GM12865 (cell line): ENCODE measurements around the gene CPO.

Source experiments
- DNase-seq: peaks from one replicate; pipeline ENCODE4 v3.0.0; 2010; ENCODE audit warnings: low read depth
- H3K4me3 ChIP-seq: 2 replicates; pipeline ENCODE4 v1.5.1; 2011; ENCODE audit warnings: mild to moderate bottlenecking, low read depth, low read length, control low read depth
- CTCF ChIP-seq: IDR thresholded peaks from 2 replicates; pipeline ENCODE4 v1.5.1; 2011; ENCODE audit warnings: low read length, control low read depth, low read depth, inconsistent platforms; ENCODE audit not compliant: insufficient read depth; ENCODE audit errors: missing control alignments

CPO gene

DNA sequence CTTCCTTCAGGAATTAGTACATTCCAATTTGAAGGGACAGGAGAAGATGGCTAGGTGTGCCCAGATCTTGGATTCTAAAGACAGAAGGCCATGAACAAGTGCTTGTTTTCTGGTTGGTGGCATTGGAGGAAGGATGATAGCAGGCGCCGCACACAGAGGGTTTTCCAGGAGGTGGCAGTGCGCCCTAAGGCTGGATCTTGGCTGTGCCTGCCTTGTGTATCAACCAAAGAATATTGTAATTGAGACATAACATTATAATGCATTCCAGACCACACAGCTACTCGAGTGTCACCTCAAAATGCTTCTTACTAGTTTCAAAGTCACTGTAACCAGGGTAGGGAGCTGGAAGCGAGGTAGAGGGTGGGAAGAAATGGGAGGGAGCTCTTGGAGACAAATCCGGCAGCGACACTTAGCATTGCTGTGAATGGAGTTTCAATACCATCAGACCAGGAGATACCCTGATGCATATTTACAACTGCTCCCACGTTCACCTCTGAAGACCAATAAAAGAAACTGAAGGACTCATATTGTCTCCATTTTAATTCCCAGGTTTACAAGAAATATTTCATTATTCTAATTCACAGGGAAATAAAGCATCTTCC lies 42.5 kb downstream of the CPO start:
- peak; percentile 35 for DNase-seq
- H3K4me3 ChIP-seq = no peak overlapping the region
- peak; percentile 56 for TF ChIP-seq CTCF

DNA sequence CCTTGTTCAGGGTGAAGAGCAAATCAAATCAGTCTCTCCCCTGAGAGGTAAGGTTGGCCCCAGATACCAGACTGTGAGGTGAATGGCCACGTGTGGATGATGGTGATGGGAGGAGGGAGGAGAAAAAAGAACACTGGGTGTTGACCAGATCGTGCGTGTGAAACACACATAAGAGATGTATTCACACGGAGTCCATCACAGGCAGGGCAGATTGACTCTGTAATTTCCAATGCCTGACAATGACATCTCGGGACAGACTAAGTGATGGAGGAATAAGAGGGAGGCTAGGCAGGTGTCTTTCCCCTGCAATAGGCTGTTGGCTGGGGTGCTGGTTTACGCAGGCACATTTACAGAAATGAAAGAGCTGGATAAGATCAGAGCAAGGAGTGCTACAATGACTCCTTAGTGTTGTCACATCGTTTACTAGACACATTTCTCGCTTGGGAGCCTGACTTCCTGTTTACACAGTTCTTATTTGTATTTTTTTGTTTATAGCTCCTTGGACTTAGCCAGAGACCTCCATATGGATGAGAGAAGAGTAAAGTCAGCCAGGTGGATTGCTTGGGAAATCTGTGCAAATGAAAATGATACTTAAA lies 43.1 kb downstream of the CPO start:
- H3K4me3 ChIP-seq = no peak overlapping the region
- DNase-seq = no peak

GRCh38 chr2:206983161-206983859 lies 44.0 kb downstream of the CPO start:
- H3K4me3 ChIP-seq = no peak overlapping the region
- no peak for DNase-seq
- TF ChIP-seq CTCF = no peak

More for the DNA sequence above, 43.1 kb downstream of the CPO start:
- TF ChIP-seq CTCF = no peak

DNA sequence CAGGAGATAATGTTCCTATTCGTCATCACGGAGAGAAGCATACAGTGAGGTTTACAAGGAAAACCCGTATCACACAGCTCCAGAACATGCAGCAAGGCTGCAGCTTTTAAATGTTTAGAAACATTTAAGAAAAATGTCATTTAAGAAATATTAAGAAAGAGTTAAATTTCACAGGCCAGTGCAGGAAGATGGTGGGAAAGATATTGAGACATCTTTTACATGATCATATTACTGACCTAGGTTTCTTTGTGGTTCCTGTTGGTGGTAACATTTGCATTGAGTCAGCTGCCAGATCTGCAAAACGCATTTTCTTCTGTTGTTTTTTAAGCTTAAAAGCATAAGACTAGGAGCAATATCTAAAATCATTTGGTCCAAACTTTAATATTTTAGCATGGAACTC lies 44.9 kb downstream of the CPO start:
- TF ChIP-seq CTCF = no peak
- no peak for DNase-seq
- no peak overlapping the region for H3K4me3 ChIP-seq

DNA sequence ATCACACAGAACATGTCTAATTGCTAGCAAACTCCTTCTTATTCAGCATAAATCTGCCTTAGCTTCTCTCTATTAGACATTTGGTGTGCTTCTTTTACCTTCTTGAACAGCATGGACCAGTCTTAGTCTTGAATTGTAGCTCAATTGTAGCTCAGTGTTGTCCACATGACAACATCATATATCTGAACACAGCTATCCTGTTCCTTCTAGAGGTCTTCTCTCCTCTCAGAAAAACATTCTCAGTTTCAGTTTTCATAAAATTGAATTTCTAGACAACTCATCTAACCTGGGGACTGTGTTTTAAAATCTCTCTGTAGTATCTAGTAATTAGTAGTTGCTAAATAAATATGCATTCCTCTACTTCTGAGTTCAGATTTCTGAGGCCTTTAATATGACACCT lies 47.6 kb downstream of the CPO start:
- no peak for DNase-seq
- H3K4me3 ChIP-seq = no peak overlapping the region
- TF ChIP-seq CTCF = no peak

GRCh38 chr2:206987810-206988209 lies 48.5 kb downstream of the CPO start:
- no peak overlapping the region for H3K4me3 ChIP-seq
- no peak for DNase-seq
- TF ChIP-seq CTCF = no peak
